ENCODE measurements around the gene PCNX2.
"Not testable (repeated sequence)": the region's sequence is repeated elsewhere in the genome, so short reads cannot be mapped to it uniquely, and the experiment has no call there.

The PCNX2 gene

GRCh38 chr1:233157245-233157644 is 138.3 kb downstream of the PCNX2 start:
- DNase-seq (ENCODE audit: low read depth), result no peak

DNA sequence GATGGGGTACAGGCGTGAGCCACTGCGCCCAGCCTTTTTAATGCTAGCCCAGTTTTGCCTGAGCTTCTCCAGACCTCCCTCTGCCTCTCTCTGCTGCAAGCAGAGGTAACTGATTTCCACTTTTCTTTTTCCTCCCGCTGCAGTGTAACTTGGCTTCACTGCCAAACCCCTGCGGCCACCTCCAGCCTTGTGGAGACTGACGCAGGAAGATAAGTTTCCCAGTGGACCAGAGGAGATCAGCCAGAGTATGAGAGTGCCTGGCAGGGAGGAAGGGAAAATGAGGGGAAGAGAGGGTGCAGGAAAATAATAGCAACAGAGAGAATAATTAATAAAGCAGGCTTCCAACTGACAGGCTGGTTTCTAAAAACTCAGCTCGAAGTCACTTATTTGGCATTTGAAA is 143.7 kb downstream of the PCNX2 start:
- DNase-seq (ENCODE audit: low read depth), result no peak

GRCh38 chr1:233144434-233144833 is 151.1 kb downstream of the PCNX2 start:
- DNase-seq (ENCODE audit: low read depth), result no peak

- no peak for DNase-seq (ENCODE audit: low read depth)
Measured at GRCh38 chr1:233143241-233143640, 152.3 kb downstream of the PCNX2 start.

- DNase-seq (ENCODE audit: low read depth), result no peak
Measured at GRCh38 chr1:233140974-233141373, 154.6 kb downstream of the PCNX2 start.

DNA sequence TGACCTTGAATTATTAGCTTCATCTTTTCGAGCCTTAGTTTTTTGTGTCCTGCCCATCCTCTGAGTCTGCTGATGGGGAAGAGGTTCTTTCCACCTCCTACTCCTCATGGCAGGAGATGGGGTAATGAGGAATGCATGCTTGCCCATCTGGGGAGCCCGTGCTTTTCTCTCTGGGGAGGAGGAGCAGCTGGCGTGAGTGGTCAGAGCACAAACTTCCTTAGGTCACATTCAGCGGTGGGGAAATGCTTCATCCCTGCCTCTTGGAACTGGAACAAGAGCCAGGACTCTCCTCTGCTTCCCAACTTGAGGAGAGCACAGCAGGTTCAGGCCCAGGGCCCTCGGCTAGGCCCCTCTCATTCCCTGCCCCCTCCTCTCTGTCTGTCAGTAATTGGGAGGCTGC is 155.0 kb downstream of the PCNX2 start:
- no peak for DNase-seq (ENCODE audit: low read depth)

GRCh38 chr1:233138788-233139585 is 156.5 kb downstream of the PCNX2 start:
- no peak for DNase-seq (ENCODE audit: low read depth)

DNA sequence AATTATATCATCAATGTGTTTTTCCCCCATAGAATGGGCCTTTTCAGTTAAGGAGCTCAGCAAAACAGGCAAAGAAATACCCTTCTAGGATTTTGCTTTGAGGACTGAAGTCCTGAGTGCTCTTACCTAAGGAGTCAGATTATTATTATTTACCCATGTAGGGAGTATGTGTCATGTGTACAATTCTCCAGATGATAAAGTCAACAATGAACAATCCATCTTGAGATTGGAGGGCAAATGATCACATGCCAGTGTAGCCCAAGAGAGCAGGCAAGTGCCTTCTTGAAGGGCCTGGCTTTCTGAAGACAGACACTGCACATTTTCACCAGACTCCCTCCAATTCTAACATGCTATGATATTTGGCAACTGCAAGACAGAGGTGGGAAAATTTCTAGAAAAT is 159.7 kb downstream of the PCNX2 start:
- DNase-seq (ENCODE audit: low read depth), result no peak

GRCh38 chr1:233132445-233132844 is 163.1 kb downstream of the PCNX2 start:
- no peak for DNase-seq (ENCODE audit: low read depth)

DNA sequence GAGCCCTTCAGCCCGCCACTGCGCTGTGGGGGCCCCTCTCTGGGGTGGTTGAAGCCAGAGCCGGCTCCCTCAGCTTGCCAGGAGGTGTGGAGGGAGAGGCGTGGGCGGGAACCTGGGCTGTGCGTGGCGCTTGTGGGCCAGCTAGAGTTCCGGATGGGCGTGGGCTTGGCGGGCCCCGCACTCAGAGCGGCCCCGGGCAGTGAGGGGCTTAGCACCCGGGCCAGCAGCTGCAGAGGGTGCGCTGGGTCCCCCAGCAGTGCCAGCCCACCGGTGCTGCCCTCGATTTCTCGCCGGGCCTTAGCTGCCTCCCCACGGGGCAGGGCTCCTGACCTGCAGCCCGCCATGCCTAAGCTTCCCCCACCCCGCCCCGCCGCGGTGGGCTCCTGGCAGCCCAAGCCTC is 166.5 kb downstream of the PCNX2 start:
- DNase-seq (ENCODE audit: low read depth), result not testable (repeated sequence)

GRCh38 chr1:233127157-233127556 is 168.4 kb downstream of the PCNX2 start:
- DNase-seq (ENCODE audit: low read depth), result no peak

DNA sequence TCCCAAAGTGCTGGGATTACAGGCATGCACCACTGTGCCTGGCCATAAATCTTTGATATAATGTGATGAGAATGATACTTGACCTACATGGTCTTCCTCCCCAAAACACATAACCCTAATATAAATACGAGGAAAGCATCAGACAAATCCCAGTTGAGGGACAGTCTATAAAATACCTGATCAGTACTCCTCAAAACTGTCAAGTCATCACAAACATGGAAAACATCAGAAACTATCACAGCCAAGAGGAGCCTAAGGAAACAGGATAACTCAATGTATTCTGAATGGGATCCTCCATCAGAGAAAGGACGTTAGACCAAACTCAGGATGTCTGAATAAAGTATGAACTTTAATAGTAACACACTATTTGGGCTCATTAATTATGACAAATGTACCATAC is 172.7 kb downstream of the PCNX2 start:
- DNase-seq (ENCODE audit: low read depth), result no peak

DNA sequence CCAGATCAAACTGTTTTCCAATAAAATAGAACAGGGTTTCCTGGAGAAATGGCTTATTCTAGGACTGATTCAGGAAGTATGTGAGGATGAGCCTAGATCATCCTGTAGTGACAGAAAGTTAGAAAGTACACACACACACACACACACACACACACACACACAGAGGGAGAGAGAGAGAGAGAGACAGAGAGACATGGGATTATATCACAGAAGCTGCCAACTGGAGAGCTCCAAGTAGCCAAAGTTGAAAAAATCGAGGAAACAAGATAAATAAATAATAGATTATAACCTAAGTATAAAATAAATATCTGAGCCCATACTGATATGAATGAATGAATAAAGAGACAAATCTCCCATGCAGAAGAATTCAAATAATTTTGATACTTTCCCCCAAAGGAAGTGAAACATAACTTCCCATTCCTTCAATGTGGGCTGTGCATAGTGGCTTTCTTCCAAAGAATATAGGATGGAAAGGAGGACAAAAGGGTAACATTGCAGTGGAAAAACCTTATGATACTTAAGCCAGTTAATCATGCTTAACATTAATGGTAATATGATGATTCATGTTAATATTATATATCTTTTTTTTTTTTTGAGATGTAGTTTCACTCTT is 173.5 kb downstream of the PCNX2 start:
- DNase-seq (ENCODE audit: low read depth), result no peak

DNA sequence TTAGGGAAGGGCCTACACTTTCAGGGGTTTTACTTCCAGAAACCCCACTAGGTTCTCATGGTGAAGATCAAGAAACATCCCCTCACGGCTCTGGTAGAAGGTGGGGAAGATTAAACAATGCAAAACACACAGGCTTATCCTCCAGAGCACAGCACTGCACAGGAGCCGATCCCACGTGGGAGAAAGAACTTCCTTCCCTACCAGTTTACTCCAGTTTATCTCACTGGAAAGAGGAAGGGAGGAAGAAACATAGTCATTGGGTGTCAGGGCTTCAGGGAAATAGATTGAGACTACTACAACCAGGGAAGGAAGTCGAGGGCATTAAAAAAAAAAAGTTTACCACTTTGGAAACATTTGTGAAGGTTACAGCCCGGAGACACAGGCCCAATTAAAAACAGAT is 180.7 kb downstream of the PCNX2 start:
- DNase-seq (ENCODE audit: low read depth), result no peak

GRCh38 chr1:233114159-233114558 is 181.4 kb downstream of the PCNX2 start:
- DNase-seq (ENCODE audit: low read depth), result no peak

GRCh38 chr1:233113009-233113879 is 182.3 kb downstream of the PCNX2 start:
- no peak for DNase-seq (ENCODE audit: low read depth)

DNA sequence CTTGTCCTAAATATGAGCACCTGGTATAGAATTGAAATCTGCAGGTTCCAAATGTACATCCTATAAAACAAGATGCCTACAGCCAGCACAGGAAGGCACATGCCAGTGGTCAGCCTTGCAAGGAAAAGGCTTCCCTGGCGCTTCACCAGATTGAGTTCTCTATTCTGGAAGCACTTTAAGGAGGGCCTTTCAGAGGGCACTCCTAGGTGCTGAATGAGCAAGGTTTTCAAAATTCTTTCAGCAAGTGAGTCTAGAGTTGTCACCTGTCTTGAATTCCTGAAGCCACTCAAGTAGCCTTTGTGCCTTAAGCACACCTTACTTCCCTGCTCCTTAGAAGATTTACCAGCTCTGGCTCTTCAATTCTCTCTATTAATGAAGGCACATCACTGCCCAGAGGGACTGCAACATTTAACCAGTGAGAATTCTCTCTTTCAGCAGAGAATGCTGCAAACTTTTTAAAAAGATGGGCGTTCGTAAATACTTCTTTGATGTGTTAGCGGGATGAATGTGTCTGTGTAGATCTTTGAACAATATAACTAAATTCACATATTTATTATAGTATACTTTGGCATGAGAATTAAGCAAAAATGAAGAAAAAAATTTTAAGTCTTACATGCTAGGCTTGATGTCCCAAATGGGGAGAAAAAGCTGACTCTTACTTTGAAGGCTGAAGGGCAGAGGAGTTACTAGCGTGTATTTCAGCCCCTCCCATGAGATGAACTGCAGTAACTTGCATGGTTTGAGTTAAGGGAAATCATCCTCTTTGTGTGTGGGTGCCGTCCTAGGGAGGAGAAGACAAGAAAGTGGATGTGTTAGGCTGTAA is 183.1 kb downstream of the PCNX2 start:
- no peak for DNase-seq (ENCODE audit: low read depth)

GRCh38 chr1:233111731-233112130 is 183.8 kb downstream of the PCNX2 start:
- no peak for DNase-seq (ENCODE audit: low read depth)

GRCh38 chr1:233109096-233109495 is 186.4 kb downstream of the PCNX2 start:
- DNase-seq (ENCODE audit: low read depth), result no peak

GRCh38 chr1:233107716-233108130 is 187.8 kb downstream of the PCNX2 start:
- DNase-seq (ENCODE audit: low read depth), result not testable (repeated sequence)

- DNase-seq (ENCODE audit: low read depth), result no peak
Measured at GRCh38 chr1:233107130-233107660, 188.3 kb downstream of the PCNX2 start.

- DNase-seq (ENCODE audit: low read depth), result no peak
Measured at GRCh38 chr1:233105225-233105624, 190.3 kb downstream of the PCNX2 start.
